ENCODE results near the gene RFK. TPM values are rescaled to one million over a fixed set of nuclear protein-coding genes. Genes with fewer than 3 reads are reported as not detected.

The RFK gene
- total RNA-seq, 2 experiments from 2014 or later: 4.2 to 5.2 TPM

- H3K27ac Mint-ChIP-seq: no peak overlapping the region
- intact Hi-C loops (cut with micrococcal nuclease): no loop called here
- no peak for DNase-seq
- no peaks in the 10 kb centered on the region for H3K9me3 Mint-ChIP-seq
- CTCF ChIA-PET: interaction anchor here (0.6 to 2.4 kb wide), 3 partner anchors 15 to 120 kb away, joined by 3 to 13 read pairs (median 4); partner anchors contain the start of gene RFK
- no peaks in the 10 kb centered on the region for H3K27me3 Mint-ChIP-seq (ENCODE audit: low read depth)
- no peak overlapping the region for H3K4me3 Mint-ChIP-seq
- peaks cover 9% of the 10 kb centered on the region for H3K36me3 Mint-ChIP-seq (ENCODE audit: low read depth)
- H3K4me1 Mint-ChIP-seq (ENCODE audit: low read depth): no peaks in the 10 kb centered on the region
Measured at GRCh38 chr9:76378367-76379073, 15.7 kb downstream of the RFK start.

GRCh38 chr9:76377791-76378190 is 16.4 kb downstream of the RFK start:
- no peak for DNase-seq
- Mint-ChIP-seq H3K27ac (no peak overlapping the region), H3K36me3 (ENCODE audit: low read depth) (peaks cover 5% of the 10 kb centered on the region), H3K9me3 (no peaks in the 10 kb centered on the region), H3K4me3 (no peak overlapping the region), H3K4me1 (ENCODE audit: low read depth) (no peaks in the 10 kb centered on the region), H3K27me3 (ENCODE audit: low read depth) (no peaks in the 10 kb centered on the region)
- intact Hi-C loops (cut with micrococcal nuclease): no loop called here
- CTCF ChIA-PET: interaction anchor here (2.4 kb wide), 1 partner anchor 15 kb away, joined by 13 read pairs; the partner anchor contains the start of gene RFK

GRCh38 chr9:76374783-76375559 is 19.3 kb downstream of the RFK start:
- Mint-ChIP-seq H3K4me3 (no peak overlapping the region), H3K27ac (no peak overlapping the region), H3K36me3 (ENCODE audit: low read depth) (no peaks in the 10 kb centered on the region), H3K27me3 (ENCODE audit: low read depth) (no peaks in the 10 kb centered on the region), H3K9me3 (no peaks in the 10 kb centered on the region), H3K4me1 (ENCODE audit: low read depth) (no peaks in the 10 kb centered on the region)
- intact Hi-C loops (cut with micrococcal nuclease): no loop called here
- no peak for DNase-seq
- CTCF ChIA-PET: interaction anchor here (1.1 kb wide), 1 partner anchor 39 kb away, joined by 3 read pairs; no protein-coding TSS in a partner anchor

GRCh38 chr9:76373784-76374474 is 20.3 kb downstream of the RFK start:
- H3K9me3 Mint-ChIP-seq: no peaks in the 10 kb centered on the region

GRCh38 chr9:76373173-76373783 is 20.9 kb downstream of the RFK start:
- no peaks in the 10 kb centered on the region for H3K4me1 Mint-ChIP-seq (ENCODE audit: low read depth)
- H3K9me3 Mint-ChIP-seq: no peaks in the 10 kb centered on the region
- CTCF ChIA-PET: interaction anchor here (0.6 kb wide), 1 partner anchor 9 kb away, joined by 4 read pairs; no protein-coding TSS in a partner anchor
- DNase-seq: no peak
- no peak overlapping the region for H3K4me3 Mint-ChIP-seq
- H3K27ac Mint-ChIP-seq: no peak overlapping the region
- intact Hi-C loops (cut with micrococcal nuclease): no loop called here
- no peaks in the 10 kb centered on the region for H3K36me3 Mint-ChIP-seq (ENCODE audit: low read depth)
- no peaks in the 10 kb centered on the region for H3K27me3 Mint-ChIP-seq (ENCODE audit: low read depth)

More at GRCh38 chr9:76373784-76374474, 20.3 kb downstream of the RFK start:
- CTCF ChIA-PET: interaction anchor here (0.6 to 1.1 kb wide), 2 partner anchors 8 to 38 kb away, joined by 3 to 4 read pairs; no protein-coding TSS in a partner anchor
- Mint-ChIP-seq H3K36me3 (ENCODE audit: low read depth) (no peaks in the 10 kb centered on the region), H3K27me3 (ENCODE audit: low read depth) (no peaks in the 10 kb centered on the region), H3K4me1 (ENCODE audit: low read depth) (no peaks in the 10 kb centered on the region), H3K27ac (no peak overlapping the region), H3K4me3 (no peak overlapping the region)
- intact Hi-C loops (cut with micrococcal nuclease): no loop called here
- DNase-seq: no peak

- no peaks in the 10 kb centered on the region for H3K36me3 Mint-ChIP-seq (ENCODE audit: low read depth)
- no peaks in the 10 kb centered on the region for H3K9me3 Mint-ChIP-seq
- H3K4me1 Mint-ChIP-seq (ENCODE audit: low read depth): no peaks in the 10 kb centered on the region
- DNase-seq: no peak
- no peak overlapping the region for H3K4me3 Mint-ChIP-seq
- intact Hi-C loops (cut with micrococcal nuclease): no loop called here
- CTCF ChIA-PET: no interaction called here
- no peak overlapping the region for H3K27ac Mint-ChIP-seq
- H3K27me3 Mint-ChIP-seq (ENCODE audit: low read depth): no peaks in the 10 kb centered on the region
Measured at GRCh38 chr9:76372336-76372735, 21.9 kb downstream of the RFK start.

- no peaks in the 10 kb centered on the region for H3K4me1 Mint-ChIP-seq (ENCODE audit: low read depth)
- H3K4me3 Mint-ChIP-seq: no peak overlapping the region
- no peak for DNase-seq
- no peak overlapping the region for H3K27ac Mint-ChIP-seq
- H3K27me3 Mint-ChIP-seq (ENCODE audit: low read depth): no peaks in the 10 kb centered on the region
- intact Hi-C loops (cut with micrococcal nuclease): no loop called here
- CTCF ChIA-PET: no interaction called here
- H3K36me3 Mint-ChIP-seq (ENCODE audit: low read depth): no peaks in the 10 kb centered on the region
- no peaks in the 10 kb centered on the region for H3K9me3 Mint-ChIP-seq
Measured at GRCh38 chr9:76371901-76372300, 22.3 kb downstream of the RFK start.

- no peaks in the 10 kb centered on the region for H3K9me3 Mint-ChIP-seq
- H3K36me3 Mint-ChIP-seq (ENCODE audit: low read depth): no peaks in the 10 kb centered on the region
- CTCF ChIA-PET: no interaction called here
- intact Hi-C loops (cut with micrococcal nuclease): no loop called here
- no peak overlapping the region for H3K4me3 Mint-ChIP-seq
- no peak for DNase-seq
- H3K27me3 Mint-ChIP-seq (ENCODE audit: low read depth): no peaks in the 10 kb centered on the region
- H3K27ac Mint-ChIP-seq: no peak overlapping the region
- H3K4me1 Mint-ChIP-seq (ENCODE audit: low read depth): no peaks in the 10 kb centered on the region
Measured at GRCh38 chr9:76370396-76371023, 23.7 kb downstream of the RFK start.

GRCh38 chr9:76369583-76369982 is 24.6 kb downstream of the RFK start:
- Mint-ChIP-seq H3K9me3 (no peaks in the 10 kb centered on the region), H3K27me3 (ENCODE audit: low read depth) (no peaks in the 10 kb centered on the region), H3K4me1 (ENCODE audit: low read depth) (no peaks in the 10 kb centered on the region), H3K4me3 (no peak overlapping the region), H3K27ac (no peak overlapping the region), H3K36me3 (ENCODE audit: low read depth) (no peaks in the 10 kb centered on the region)
- CTCF ChIA-PET: no interaction called here
- intact Hi-C loops (cut with micrococcal nuclease): no loop called here
- DNase-seq: no peak

- Mint-ChIP-seq H3K27ac (no peak overlapping the region), H3K36me3 (ENCODE audit: low read depth) (no peaks in the 10 kb centered on the region)
- CTCF ChIA-PET: interaction anchor here (0.6 kb wide), 1 partner anchor 141 kb away, joined by 3 read pairs; no protein-coding TSS in a partner anchor
Measured at GRCh38 chr9:76366275-76366674, 28.0 kb downstream of the RFK start.

GRCh38 chr9:76365028-76365427 is 29.2 kb downstream of the RFK start:
- no peaks in the 10 kb centered on the region for H3K9me3 Mint-ChIP-seq
- CTCF ChIA-PET: no interaction called here
- no peaks in the 10 kb centered on the region for H3K4me1 Mint-ChIP-seq (ENCODE audit: low read depth)
- no peak for DNase-seq
- no peaks in the 10 kb centered on the region for H3K27me3 Mint-ChIP-seq (ENCODE audit: low read depth)
- no peaks in the 10 kb centered on the region for H3K36me3 Mint-ChIP-seq (ENCODE audit: low read depth)
- no peak overlapping the region for H3K27ac Mint-ChIP-seq
- intact Hi-C loops (cut with micrococcal nuclease): no loop called here
- no peak overlapping the region for H3K4me3 Mint-ChIP-seq

More at GRCh38 chr9:76366275-76366674, 28.0 kb downstream of the RFK start:
- DNase-seq: no peak
- intact Hi-C loops (cut with micrococcal nuclease): no loop called here
- H3K4me3 Mint-ChIP-seq: no peak overlapping the region
- no peaks in the 10 kb centered on the region for H3K4me1 Mint-ChIP-seq (ENCODE audit: low read depth)
- H3K9me3 Mint-ChIP-seq: no peaks in the 10 kb centered on the region
- no peaks in the 10 kb centered on the region for H3K27me3 Mint-ChIP-seq (ENCODE audit: low read depth)

GRCh38 chr9:76363032-76363395 is 31.2 kb downstream of the RFK start:
- Mint-ChIP-seq H3K4me1 (ENCODE audit: low read depth) (no peaks in the 10 kb centered on the region), H3K4me3 (no peak overlapping the region), H3K36me3 (ENCODE audit: low read depth) (no peaks in the 10 kb centered on the region), H3K27me3 (ENCODE audit: low read depth) (no peaks in the 10 kb centered on the region), H3K27ac (no peak overlapping the region), H3K9me3 (no peaks in the 10 kb centered on the region)
- DNase-seq: no peak
- CTCF ChIA-PET: no interaction called here
- intact Hi-C loops (cut with micrococcal nuclease): no loop called here

All from activated naive CD4-positive, alpha-beta T cell treated with anti-CD3 and anti-CD28 coated beads for 36 hours (primary cell).